Ishikawa (cell line): ENCODE results near the gene SAG.

Experiments used
- NFIC ChIP-seq: IDR thresholded peaks from 2 replicates; pipeline ENCODE4 v1.6.1; 2012
- RAD21 ChIP-seq: IDR thresholded peaks from 2 replicates; pipeline ENCODE4 v1.6.1; 2012; ENCODE audit warnings: low read depth
- TAF1 ChIP-seq: IDR thresholded peaks from 2 replicates; pipeline ENCODE4 v1.6.1; 2012; ENCODE audit warnings: low read depth, mild to moderate bottlenecking
- TEAD4 ChIP-seq: IDR thresholded peaks from 2 replicates; pipeline ENCODE4 v1.6.1; 2012
- TF ChIP-seq, protein P1 (sequence below): IDR thresholded peaks from 2 replicates; pipeline ENCODE4 v1.6.1; 2012
- TF ChIP-seq, protein P2 (sequence below): IDR thresholded peaks from 2 replicates; pipeline ENCODE4 v1.6.1; 2012

DNA sequence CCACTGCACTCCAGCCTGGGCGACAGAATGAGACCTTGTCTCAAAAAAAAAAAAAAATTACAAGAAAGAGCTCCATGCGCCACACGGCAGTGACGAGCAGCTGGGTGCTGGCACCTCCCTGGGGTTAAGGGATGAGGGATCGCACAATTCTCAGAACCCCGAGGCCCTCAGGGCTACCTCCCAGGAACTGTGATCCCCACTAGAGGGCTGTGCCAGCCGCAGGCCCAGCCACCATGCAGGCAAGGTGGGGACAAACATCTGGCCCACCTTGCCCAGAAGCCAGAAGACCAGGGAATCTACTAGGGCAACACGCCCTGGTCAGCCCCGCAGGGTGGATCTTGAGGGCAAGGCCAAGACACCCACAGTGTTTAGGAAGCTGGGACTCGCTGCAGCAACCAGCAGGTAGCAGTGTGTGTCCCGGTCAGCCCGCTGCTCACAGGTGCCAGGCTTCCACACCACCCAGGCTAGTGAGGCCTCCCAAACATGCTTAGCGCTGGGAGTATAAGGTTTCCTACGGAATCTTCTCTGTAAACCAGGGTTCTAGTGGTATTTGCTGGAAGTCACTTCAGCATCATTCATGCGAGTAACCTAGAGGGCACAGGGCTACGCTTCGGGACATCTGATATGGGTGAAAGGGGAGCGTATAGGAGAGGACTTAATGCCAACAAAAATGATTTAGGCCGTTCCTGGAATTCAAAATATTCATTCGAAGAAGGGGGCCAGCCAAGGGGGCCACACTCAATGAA lies 6.7 kb downstream of the SAG start:
- TF ChIP-seq RAD21 (no peak), TEAD4 (no peak), TAF1 (no peak), NFIC (no peak)
- TF ChIP-seq, protein P1, sequence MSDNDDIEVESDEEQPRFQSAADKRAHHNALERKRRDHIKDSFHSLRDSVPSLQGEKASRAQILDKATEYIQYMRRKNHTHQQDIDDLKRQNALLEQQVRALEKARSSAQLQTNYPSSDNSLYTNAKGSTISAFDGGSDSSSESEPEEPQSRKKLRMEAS: no peak
- TF ChIP-seq, protein P2, sequence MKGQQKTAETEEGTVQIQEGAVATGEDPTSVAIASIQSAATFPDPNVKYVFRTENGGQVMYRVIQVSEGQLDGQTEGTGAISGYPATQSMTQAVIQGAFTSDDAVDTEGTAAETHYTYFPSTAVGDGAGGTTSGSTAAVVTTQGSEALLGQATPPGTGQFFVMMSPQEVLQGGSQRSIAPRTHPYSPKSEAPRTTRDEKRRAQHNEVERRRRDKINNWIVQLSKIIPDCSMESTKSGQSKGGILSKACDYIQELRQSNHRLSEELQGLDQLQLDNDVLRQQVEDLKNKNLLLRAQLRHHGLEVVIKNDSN: no peak
